GM12892 (cell line): ENCODE data around the gene VSTM2B.

Experiments used
- POLR2A ChIP-seq: IDR thresholded peaks from 2 replicates; pipeline ENCODE4 v1.6.1; 2011; ENCODE audit warnings: low read depth, low read length, control low read depth
- POLR2AphosphoS5 ChIP-seq: IDR thresholded peaks from 2 replicates; pipeline ENCODE4 v1.6.1; 2011; ENCODE audit warnings: low read depth, low read length, control low read depth
- TAF1 ChIP-seq: IDR thresholded peaks from 2 replicates; pipeline ENCODE4 v1.6.1; 2011; ENCODE audit warnings: low read depth, mild to moderate bottlenecking, control low read depth, low read length, borderline replicate concordance

GRCh38 chr19:29524912-29525831 lies 622 bp upstream of the VSTM2B start:
- TF ChIP-seq POLR2A, result no peak
- TF ChIP-seq POLR2AphosphoS5, result no peak
- no peak for TF ChIP-seq TAF1
